H1 (cell line): ENCODE data around the gene MRTO4. TPM values are rescaled to one million over a fixed set of nuclear protein-coding genes. Genes with fewer than 3 reads are reported as not detected.

Source experiments
- CBX5 ChIP-seq: fragments of 300-800, 300-1000 bp; sonication (generic); IDR thresholded peaks from 2 replicates; pipeline ENCODE4 v1.7.1; 2016; ENCODE audit warnings: antibody characterized with exemption, low read length, low read depth
- CEBPB ChIP-seq: IDR thresholded peaks from 2 replicates; pipeline ENCODE4 v1.6.1; 2012; ENCODE audit warnings: low read depth, low read length
- GTF2F1 ChIP-seq: IDR thresholded peaks from 2 replicates; pipeline ENCODE4 v1.6.1; 2012; ENCODE audit warnings: low read depth, low read length, improper control_type of control experiment, borderline replicate concordance
- POLR2AphosphoS5 ChIP-seq: IDR thresholded peaks from 2 replicates; pipeline ENCODE4 v1.6.1; 2011; ENCODE audit warnings: low read depth, low read length
- RBBP5 ChIP-seq: IDR thresholded peaks from 2 replicates; pipeline ENCODE4 v1.7.1; 2012; ENCODE audit warnings: low read depth, mild to moderate bottlenecking, inconsistent platforms, low read length, moderate library complexity, borderline replicate concordance
- SRF ChIP-seq: IDR thresholded peaks from 2 replicates; pipeline ENCODE4 v1.6.1; 2011; ENCODE audit warnings: mild to moderate bottlenecking, low read depth, low read length, moderate library complexity
- TAF1 ChIP-seq: IDR thresholded peaks from 2 replicates; pipeline ENCODE4 v1.6.1; 2011; ENCODE audit warnings: mild to moderate bottlenecking, low read depth, low read length
- polyA plus RNA-seq, 7 experiments: library from polyadenylated mRNA; depleted of rRNA in 3 of 7; stranded (reverse) in 5 of 7; unstranded in 2 of 7; fragments of >200 nt in 5 of 7; fragments of 200-250 nt in 2 of 7; gene quantifications; 1 replicate in 5 of 7; 2 replicates in 1 of 7; 4 replicates in 1 of 7; pipeline versions ENCODE4 v1.2.1 to v1.2.3, GENCODE V29; 2011 to 2013; ENCODE audit warnings: missing spikeins in 2 of 7, mixed read lengths in 2 of 7
- total RNA-seq: library from RNA; stranded (reverse); fragmentation: NEBNext Ultra II Directional; extraction: Animal tissue kit (Norgen Biotek cat#: 25700); gene quantifications from 2 replicates; pipeline ENCODE4 v1.2.1, GENCODE V29; 2021
- TF ChIP-seq, protein P1 (sequence below): fragments of 300-600 bp; sonication (generic); IDR thresholded peaks from 2 replicates; pipeline ENCODE4 v1.7.1; 2012; ENCODE audit warnings: low read length, moderate library complexity, mild to moderate bottlenecking, inconsistent platforms; ENCODE audit not compliant: insufficient replicate concordance

The MRTO4 gene
- total and polyA plus RNA-seq, 2 of the 8 experiments (the other 6 are each of a cell fraction or from before 2014, with no cell fraction given), result 36.9 to 64.3 TPM

DNA sequence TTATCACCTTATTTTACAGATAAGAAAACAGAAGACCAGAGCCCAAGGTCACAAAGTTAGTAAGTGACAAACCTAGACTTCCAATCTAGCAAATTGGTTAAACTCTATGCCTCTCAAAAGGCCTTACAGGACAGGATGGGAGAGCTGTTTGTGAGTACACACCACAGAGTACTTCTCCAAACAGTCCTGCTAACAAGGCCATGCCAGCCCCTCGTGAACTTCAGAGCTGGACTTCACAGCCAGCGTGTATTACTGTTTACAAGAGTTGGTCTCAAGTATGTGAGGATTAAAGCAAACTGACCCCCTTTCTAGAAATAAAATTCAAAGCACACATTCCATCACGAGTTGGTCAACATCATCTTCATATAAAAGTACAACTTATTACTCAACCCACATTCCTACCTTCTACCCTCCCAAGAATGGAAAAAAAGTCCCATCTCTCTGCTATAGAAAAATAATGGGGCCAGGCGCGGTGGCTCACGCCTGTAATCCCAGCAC, 21.7 kb upstream of the MRTO4 start (continued):
- TF ChIP-seq, protein P1, sequence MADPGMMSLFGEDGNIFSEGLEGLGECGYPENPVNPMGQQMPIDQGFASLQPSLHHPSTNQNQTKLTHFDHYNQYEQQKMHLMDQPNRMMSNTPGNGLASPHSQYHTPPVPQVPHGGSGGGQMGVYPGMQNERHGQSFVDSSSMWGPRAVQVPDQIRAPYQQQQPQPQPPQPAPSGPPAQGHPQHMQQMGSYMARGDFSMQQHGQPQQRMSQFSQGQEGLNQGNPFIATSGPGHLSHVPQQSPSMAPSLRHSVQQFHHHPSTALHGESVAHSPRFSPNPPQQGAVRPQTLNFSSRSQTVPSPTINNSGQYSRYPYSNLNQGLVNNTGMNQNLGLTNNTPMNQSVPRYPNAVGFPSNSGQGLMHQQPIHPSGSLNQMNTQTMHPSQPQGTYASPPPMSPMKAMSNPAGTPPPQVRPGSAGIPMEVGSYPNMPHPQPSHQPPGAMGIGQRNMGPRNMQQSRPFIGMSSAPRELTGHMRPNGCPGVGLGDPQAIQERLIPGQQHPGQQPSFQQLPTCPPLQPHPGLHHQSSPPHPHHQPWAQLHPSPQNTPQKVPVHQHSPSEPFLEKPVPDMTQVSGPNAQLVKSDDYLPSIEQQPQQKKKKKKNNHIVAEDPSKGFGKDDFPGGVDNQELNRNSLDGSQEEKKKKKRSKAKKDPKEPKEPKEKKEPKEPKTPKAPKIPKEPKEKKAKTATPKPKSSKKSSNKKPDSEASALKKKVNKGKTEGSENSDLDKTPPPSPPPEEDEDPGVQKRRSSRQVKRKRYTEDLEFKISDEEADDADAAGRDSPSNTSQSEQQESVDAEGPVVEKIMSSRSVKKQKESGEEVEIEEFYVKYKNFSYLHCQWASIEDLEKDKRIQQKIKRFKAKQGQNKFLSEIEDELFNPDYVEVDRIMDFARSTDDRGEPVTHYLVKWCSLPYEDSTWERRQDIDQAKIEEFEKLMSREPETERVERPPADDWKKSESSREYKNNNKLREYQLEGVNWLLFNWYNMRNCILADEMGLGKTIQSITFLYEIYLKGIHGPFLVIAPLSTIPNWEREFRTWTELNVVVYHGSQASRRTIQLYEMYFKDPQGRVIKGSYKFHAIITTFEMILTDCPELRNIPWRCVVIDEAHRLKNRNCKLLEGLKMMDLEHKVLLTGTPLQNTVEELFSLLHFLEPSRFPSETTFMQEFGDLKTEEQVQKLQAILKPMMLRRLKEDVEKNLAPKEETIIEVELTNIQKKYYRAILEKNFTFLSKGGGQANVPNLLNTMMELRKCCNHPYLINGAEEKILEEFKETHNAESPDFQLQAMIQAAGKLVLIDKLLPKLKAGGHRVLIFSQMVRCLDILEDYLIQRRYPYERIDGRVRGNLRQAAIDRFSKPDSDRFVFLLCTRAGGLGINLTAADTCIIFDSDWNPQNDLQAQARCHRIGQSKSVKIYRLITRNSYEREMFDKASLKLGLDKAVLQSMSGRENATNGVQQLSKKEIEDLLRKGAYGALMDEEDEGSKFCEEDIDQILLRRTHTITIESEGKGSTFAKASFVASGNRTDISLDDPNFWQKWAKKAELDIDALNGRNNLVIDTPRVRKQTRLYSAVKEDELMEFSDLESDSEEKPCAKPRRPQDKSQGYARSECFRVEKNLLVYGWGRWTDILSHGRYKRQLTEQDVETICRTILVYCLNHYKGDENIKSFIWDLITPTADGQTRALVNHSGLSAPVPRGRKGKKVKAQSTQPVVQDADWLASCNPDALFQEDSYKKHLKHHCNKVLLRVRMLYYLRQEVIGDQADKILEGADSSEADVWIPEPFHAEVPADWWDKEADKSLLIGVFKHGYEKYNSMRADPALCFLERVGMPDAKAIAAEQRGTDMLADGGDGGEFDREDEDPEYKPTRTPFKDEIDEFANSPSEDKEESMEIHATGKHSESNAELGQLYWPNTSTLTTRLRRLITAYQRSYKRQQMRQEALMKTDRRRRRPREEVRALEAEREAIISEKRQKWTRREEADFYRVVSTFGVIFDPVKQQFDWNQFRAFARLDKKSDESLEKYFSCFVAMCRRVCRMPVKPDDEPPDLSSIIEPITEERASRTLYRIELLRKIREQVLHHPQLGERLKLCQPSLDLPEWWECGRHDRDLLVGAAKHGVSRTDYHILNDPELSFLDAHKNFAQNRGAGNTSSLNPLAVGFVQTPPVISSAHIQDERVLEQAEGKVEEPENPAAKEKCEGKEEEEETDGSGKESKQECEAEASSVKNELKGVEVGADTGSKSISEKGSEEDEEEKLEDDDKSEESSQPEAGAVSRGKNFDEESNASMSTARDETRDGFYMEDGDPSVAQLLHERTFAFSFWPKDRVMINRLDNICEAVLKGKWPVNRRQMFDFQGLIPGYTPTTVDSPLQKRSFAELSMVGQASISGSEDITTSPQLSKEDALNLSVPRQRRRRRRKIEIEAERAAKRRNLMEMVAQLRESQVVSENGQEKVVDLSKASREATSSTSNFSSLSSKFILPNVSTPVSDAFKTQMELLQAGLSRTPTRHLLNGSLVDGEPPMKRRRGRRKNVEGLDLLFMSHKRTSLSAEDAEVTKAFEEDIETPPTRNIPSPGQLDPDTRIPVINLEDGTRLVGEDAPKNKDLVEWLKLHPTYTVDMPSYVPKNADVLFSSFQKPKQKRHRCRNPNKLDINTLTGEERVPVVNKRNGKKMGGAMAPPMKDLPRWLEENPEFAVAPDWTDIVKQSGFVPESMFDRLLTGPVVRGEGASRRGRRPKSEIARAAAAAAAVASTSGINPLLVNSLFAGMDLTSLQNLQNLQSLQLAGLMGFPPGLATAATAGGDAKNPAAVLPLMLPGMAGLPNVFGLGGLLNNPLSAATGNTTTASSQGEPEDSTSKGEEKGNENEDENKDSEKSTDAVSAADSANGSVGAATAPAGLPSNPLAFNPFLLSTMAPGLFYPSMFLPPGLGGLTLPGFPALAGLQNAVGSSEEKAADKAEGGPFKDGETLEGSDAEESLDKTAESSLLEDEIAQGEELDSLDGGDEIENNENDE, result no peak
- TF ChIP-seq CEBPB (no peak), TAF1 (no peak), GTF2F1 (no peak), RBBP5 (no peak), CBX5 (no peak), POLR2AphosphoS5 (no peak), SRF (no peak)
